ENCODE results near the gene TUFT1.

Gene TUFT1

GRCh38 chr1:151540021-151540981 is at the start of gene TUFT1:
TUFT1 (plus strand) TSS chr1:151540309; CDS start chr1:151540367, 58 bp downstream.
- peak; percentile 95 to 96 for DNase-seq

- no peak for DNase-seq
Measured at GRCh38 chr1:151491641-151492040, 48.5 kb upstream of the TUFT1 start.

GRCh38 chr1:151492120-151492519 is 48.0 kb upstream of the TUFT1 start:
- DNase-seq = no peak

- no peak for DNase-seq
Measured at GRCh38 chr1:151493042-151493441, 47.1 kb upstream of the TUFT1 start.

- no peak for DNase-seq
Measured at GRCh38 chr1:151494741-151495281, 45.3 kb upstream of the TUFT1 start.

- DNase-seq = no peak
Measured at GRCh38 chr1:151495316-151495715, 44.8 kb upstream of the TUFT1 start.

GRCh38 chr1:151499365-151499764 is 40.7 kb upstream of the TUFT1 start:
- DNase-seq = no peak

- DNase-seq = no peak
Measured at GRCh38 chr1:151499930-151500329, 40.2 kb upstream of the TUFT1 start.

GRCh38 chr1:151501474-151501873 is 38.6 kb upstream of the TUFT1 start:
- no peak for DNase-seq

GRCh38 chr1:151502035-151502700 is 37.9 kb upstream of the TUFT1 start:
- no peak for DNase-seq

GRCh38 chr1:151502859-151503780 is 37.0 kb upstream of the TUFT1 start:
- DNase-seq = no peak

- no peak for DNase-seq
Measured at GRCh38 chr1:151504252-151504651, 35.9 kb upstream of the TUFT1 start.

GRCh38 chr1:151504759-151505158 is 35.4 kb upstream of the TUFT1 start:
- DNase-seq = no peak

GRCh38 chr1:151508833-151509232 is 31.3 kb upstream of the TUFT1 start:
- no peak for DNase-seq

GRCh38 chr1:151509350-151510019 is 30.6 kb upstream of the TUFT1 start:
- DNase-seq = no peak

GRCh38 chr1:151510020-151510405 is 30.1 kb upstream of the TUFT1 start:
- DNase-seq = no peak

GRCh38 chr1:151510614-151510956 is 29.5 kb upstream of the TUFT1 start:
- DNase-seq = no peak

- DNase-seq = peak; percentile 90 to 93
Measured at GRCh38 chr1:151510957-151511635, 29.0 kb upstream of the TUFT1 start, which contains the start of gene CGN. CGN (plus strand) TSS chr1:151511387; CDS start chr1:151518520, 7,133 bp downstream.

- peak in 1 of 2 donors; percentile 27 for DNase-seq
Measured at GRCh38 chr1:151511636-151512215, 28.4 kb upstream of the TUFT1 start.

- peak in 1 of 2 donors; percentile 7 for DNase-seq
Measured at GRCh38 chr1:151512326-151512725, 27.8 kb upstream of the TUFT1 start.
